Astrocyte (in vitro differentiated cells and primary cell): ENCODE results near the gene PTBP2.

Experiments
- CTCF ChIP-seq: IDR thresholded peaks from 2 replicates; pipeline ENCODE4 v1.5.1; 2011; ENCODE audit warnings: low read depth, mild to moderate bottlenecking, inconsistent platforms, low read length, moderate library complexity; ENCODE audit not compliant: insufficient read depth
- EZH2 ChIP-seq: IDR thresholded peaks from 2 replicates; pipeline ENCODE4 v1.6.1; 2012; ENCODE audit warnings: mild to moderate bottlenecking, low read length, inconsistent platforms; ENCODE audit not compliant: insufficient read depth

GRCh38 chr1:96747565-96747964, 26.0 kb downstream of the PTBP2 start:
- TF ChIP-seq CTCF: no peak
- no peak for TF ChIP-seq EZH2
